ENCODE data around the gene RAB44.

Gene RAB44

DNA sequence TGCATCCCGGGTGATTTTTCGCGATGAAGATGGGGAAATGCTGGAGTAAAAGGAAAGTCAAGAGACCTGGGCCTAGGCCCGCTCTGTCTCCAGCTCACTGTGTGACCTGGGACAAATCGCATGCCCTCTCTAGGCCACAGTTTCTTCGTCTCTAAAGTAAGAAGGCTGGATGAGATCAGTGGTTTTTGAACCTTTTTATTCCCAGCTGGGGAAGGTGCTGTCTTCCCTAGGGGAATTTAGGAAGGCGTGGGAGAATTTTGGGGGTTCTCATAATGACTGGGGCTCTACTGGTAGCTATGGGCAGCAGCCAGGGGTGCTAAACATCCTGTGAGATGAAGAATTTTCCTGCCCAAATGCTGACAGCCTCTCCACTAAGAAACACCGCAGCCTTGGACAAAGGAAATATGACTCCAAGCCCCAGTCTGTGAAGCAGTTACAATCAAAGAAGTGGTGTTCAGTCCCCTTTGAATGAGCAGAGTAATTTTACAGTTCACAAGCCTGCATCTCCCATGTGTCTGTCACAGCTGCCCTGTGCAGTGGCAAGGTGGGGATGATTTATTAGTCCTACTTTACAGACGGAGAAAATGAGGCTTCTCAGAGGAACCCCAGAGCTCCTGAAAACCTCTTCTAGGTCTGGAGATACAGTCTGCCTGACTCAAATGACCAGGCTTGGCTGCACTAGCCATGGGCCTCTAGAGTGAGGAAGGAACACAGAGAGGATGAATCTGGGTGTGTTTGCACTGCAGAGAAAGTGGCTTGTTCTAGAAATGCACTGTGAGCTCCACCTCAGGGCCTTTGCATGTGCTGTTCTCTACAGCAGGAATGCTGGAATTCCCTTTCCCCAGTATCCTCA is 57.2 kb downstream of the RAB44 start:
- DNase-seq, result peak; percentile 68

DNA sequence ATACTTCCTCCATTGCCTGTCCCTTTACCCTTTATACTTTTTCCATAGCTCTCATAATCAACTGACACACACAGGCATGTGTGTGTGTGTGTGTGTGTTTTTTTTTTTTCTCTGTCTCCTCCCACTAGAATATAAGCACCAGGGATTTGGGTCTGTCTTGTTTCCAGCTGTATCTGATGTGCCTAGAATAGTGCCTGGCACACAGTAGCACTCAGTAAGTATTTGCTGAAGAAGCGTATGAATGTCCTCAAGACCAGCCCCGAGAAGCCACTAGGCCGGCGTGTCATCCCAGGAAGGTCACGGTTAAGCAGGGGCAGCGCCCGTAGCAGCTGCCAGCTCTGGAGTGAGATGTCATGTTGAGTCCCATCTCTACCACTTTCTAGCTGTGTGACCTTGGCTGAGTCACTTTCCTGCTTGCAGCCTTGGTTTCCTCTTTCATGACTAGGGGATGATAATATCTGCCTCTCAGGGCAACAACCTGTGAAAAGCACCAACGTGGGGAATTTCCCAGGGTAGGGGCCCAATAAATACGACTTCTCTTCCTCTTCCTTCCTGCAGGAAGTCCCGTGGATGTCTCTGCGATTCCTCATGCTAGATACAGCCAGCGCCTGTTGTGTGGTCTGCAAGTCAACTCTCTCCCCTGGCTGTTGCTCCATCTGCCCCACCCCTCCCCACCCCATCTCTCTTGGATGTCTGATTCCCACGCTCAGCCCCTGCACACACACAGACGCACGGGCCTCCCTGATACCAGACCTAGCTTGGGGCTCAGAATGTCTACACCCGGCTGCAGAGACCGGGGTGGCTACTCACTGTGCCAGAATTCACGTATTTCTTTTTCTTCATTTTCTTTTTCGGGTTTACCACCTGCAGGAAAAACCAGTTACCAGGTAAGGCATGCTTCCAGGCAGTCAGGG is 58.1 kb downstream of the RAB44 start:
- DNase-seq, result no peak

DNA sequence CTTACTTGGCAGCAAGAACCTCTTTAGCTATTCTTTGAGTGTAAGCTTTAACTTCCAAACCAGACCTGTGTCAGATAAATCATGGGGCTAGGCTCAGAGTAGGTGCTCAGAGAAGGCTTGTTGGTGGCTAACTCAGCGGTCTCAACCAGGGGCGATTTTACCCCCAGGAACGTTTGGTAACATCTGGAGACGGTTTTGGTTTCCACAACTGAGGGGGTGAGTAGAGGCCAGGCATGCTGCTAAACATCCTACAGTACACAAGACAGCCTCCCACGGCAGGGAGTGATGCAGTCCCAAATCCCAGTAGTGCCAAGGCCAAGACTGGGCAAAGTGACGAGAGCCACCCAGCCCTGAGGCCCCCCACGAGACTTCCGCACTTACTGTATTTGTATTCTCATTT is 59.2 kb downstream of the RAB44 start:
- no peak for DNase-seq

DNA sequence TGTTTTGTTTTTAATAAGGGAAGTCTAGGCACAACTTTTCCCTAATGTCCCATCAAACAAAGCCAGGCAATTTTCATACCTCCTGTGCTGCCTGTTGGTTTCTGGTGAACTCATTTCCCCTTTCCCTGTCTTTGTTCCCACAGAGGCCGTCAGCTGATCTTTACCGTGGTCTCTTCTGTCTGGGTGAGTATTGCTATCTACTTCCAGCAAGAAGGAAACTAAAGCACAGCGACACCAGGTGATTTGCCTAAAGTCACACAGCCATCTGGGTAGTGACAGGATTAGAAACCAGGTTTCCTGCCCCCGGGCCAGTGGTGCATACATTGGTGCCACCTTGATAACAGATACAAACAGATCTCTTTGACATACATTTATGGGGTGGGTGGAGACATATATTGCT is 59.6 kb downstream of the RAB44 start:
- peak; percentile 39 for DNase-seq

DNA sequence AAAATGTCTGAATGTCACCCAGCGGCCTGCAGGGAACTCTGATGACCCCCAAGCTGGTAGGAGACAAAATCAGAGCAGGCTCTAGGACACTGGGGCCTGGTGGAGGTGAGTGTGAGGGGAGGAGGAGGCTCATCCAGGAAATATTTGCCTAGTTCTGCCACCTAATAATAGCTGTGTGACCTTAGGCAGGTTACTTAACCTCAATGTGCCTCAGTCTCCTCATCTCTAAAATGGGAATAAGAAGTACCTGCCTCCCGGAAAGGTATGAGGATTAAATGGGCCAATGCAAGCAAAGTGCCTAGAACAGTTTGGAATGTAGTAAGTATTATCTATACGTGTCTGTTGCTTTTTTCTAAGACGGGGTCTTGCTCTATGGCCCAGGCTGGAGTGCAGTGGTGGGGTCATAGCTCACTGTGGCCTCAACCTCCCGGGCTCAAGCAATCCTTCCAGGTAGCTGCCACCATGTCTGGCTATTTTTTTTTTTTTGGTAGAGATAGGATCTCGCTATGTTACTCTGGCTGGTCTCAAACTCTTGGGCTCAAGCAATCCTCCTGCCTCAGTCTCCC is 60.4 kb downstream of the RAB44 start:
- DNase-seq, result no peak

DNA sequence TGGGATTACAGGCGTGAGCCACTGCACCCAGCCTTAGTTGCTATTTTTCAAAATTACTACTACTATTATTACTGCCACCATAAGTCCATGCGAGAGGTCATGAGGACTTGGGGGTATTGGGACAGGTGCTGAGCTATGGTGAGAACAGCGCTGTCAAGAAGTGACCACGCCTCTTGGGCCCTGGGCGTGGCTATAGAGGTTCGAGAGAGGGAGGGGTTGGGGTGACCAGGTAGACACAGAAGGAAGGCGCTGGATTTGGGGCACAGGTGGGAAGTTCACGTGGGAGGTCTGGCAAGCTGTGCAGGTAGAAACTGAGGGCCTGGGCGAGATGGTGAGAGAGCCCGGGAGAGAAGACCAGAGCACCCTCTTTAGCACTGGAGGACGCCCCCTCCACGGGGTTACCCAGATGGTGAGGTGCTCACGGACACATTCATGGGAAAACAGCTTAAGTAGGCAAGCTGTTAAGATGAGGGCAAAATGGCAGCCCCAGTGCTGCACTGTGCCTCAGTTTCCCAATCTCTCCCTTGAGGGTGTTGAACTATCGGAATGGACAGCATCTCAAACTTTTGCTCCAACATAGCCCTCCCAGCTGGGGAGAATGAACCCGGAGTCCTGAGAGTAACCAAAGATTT is 61.0 kb downstream of the RAB44 start:
- peak; percentile 34 for DNase-seq

DNA sequence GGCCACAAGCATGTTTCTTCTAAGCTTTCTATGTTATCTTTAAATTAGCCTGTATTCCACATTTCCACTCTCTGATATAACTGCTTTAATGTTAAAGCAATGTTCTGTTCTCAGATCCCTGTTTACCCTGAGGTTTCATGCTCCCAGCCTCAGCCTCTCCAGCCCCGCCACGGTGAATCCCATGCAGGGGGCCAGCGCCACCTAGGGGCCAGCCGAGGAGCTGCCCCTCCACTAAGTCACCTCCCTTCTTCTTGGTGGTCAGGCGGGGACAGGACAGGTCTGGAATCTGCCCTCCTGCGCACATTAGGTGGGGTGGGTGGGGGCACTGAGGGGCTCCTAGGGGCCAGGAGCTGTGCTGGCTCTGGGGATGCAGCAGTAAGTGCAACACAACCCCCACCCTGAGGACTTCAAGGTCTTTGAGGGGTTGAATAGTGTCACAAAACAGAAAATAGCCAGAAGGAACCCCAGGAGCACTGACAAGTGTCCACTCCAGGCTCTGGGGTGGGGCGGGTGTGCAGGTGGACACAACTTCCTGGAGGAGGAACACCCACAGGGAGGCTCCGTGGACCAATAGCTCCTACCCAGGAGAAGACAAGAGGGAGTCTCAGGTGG is 61.6 kb downstream of the RAB44 start:
- DNase-seq, result peak; percentile 82

DNA sequence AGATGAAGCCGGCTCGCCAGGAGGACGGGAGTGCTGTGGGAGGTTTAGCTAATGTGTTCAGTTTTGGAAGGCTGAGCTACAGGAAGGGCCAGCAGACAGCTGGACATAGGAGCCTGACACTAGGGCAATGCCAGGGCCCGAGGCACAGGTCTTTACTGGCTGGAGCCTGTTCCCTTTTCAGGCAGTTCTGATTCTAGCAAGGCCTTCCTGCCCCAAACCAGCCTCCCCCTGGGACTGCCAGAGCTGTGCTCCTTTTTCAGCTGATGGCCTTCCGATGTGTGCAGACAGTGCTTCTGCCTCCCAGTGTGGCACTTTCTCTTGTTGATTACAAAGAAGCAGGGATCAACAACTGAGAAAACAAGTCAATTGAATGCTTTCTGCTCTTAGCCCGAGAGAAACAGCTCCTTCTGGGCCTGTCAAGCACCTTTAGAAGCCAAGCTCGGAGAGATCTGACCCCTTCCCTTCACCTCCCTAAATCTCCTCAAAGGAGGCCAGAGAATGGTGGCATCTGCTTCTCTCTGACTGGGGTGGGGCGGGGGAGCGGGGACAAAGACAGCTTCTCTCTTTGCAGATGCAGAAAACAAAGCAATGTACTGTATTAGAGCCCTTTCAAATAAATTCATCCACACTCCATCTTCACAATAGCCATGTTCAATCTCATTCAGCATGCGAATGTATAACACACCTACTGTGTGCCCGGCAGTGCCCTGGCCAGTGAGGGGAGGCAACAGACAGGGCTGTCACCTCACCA is 63.2 kb downstream of the RAB44 start:
- DNase-seq, result no peak

DNA sequence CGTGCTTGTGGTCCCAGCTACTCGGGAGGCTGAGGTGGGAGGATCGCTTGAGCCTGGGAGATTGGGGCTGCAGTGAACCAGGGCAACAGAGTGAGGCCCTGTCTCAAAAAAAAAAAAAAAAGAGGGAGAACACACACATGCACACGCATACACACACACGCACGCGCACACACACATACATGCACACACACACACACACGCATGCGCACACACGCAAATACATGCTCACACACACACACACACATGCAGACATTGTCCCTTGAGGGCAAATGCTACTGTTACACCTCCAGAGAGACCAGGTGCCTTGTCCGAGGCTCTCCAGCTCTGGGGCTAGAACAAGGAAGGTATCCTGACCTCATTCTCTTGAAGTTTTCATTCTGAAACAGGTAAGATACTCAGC is 64.5 kb downstream of the RAB44 start:
- no peak for DNase-seq

DNA sequence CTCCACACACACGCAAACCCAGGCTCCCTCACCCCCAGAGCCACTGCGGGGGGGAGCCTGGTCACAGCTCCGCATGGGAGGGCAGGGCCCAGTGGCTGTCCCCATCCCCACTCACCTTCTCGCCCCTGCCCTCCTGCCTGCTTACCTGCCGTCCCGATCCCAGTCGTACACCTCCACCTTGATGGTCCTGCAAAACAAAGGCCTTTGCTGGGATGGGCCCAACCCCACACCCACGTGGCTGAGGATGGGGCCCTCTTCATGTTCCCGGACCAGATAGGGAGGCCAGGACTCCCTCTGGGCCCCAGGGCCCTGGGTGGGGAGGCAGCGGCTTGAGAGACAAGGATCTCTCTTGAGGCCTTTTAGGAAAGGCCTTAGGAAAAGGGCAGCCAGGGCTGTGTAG is 67.6 kb downstream of the RAB44 start:
- DNase-seq, result peak; percentile 51

DNA sequence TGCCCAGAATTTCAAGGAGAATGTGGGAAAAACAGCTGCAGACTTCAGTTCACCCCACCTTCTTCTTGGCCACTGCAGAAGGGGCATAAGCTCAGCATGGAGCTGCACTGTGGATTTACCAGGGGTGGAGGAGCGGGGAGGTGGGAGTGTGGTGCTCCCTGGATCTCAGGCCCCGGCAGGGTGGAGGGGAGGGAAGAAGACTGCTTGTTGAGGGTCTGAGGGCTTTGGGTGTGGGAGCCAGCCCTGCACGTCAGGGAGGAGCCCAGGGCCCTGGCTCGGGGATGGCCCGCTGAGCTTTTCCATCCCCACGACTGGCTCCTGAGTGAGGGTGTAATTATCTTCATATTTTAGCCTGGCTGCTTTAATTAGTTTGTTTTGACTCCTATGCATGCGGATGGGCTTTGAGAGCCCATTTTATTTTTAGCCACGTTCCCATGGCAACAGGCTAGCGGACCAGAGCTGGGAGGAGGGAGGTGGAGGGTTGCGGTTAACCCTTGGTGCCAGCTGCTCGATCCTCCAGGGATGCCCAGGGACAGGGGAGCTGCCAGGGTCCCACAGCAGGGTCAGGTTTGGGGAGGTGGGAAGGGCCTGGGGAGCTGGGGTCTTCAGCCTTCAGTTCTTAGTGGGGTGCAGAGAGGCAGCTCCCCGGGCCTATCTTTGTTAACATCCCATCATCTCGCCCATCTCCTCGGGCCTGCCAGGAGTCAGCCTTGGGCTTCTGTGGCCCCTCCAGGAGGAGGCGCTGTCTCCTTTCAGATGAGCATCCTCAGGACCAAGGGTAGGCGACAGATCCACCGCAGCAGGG is 68.2 kb downstream of the RAB44 start:
- peak; percentile 99 for DNase-seq

DNA sequence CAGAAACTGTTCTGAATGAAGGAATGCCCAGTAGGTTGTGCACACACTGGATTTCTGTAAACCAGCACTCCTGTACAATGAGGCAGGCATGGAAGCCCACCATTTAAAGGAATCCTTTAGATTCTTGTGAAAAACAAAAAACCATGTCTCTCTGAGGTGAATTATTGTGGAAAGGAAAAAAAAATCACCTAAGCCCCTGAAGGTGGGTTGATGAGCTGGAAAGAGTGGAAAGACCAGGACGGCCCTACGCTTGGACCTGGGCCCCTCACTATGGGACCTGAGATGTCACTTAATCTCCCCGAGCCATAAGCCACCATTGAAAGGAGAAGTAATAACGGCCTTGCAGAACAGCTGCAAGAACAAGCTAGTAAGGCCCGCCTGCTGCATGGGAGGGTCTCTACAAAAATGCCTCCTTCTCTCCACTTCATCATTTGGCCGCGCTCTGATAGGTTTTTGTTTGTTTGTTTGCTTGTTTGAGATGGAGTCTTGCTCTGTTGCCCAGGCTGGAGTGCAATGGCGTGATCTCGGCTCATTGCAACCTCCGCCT is 68.8 kb downstream of the RAB44 start:
- no peak for DNase-seq

DNA sequence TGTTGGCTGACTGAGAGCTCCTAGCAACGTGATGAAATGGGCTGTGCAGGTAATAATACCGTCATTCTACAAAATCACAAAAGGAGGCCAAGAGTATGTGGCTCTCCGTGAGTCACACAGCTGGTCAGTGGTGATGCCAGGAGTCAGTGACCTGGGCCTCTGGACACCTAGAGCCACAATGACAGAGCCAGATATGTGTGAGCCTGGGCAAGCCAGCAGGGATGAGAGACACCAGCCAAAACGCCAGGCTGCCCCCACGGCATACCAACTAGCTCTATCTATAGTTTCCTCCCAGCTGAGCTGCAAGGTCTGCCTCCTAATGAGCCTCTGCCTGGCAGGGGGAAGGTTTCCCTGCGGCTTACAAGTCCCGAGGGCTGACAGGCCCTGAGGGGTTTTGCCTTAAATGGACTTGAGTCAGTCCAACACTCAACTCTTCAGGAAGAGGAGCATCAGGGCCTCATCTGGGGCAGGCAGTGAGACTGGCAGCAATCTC is 71.6 kb downstream of the RAB44 start:
- peak; percentile 84 for DNase-seq

DNA sequence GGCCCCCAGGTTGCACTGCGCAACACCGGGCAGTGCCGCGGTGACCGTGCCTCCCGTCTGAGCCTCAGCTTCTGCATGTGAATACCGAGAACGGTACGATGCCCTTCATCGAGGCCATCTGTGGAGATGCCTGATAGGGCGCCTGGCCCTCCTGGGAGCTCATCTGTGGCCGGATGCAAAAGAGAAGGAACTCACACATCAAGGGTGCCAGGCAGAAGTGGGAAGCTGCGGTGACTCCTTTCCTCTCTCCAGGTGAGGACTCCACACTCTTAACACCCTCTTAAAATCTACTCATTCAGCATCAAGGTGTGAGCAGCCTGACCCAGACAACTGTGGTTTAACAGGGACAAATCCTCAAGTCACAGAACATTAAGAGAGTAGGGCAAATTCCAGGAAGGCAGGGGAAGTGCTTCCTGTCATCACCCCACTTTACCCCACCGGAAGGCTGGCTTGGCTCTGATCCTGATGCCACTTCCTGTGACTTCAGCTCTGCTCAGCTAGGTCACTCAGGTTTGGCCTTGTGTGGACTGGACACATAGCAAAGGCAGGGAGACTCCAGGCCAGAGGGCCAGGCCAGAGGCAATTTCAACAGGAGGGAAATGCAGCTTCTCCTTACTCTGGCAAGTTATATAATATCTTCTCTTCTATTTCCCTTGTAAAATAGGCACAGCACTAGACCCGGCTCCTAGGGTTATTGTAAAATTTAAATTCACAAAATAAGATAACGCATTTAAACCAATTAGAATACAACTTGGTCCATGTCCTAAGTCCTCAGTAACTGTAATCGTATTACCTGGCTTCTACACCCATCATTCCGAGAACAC is 72.3 kb downstream of the RAB44 start:
- peak; percentile 42 for DNase-seq

DNA sequence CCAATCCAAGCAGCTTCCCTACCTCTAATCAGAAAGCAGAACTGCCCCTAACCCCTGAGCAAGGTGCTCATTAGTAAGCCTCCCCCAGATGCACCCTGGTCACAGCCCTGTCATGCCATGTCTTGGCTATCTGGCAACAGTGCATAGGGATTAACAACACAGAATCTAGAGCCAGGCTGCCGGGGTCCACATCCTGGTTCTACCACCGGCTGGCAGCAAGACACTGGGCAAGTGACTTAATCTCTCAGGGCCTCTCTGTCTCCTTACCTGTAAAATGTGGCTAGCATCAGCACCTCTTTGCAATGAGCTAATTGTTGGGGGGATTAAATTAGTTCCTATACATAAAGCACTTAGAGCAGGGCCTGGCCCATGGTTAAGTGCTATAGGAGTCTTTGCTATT is 73.5 kb downstream of the RAB44 start:
- peak; percentile 26 for DNase-seq

DNA sequence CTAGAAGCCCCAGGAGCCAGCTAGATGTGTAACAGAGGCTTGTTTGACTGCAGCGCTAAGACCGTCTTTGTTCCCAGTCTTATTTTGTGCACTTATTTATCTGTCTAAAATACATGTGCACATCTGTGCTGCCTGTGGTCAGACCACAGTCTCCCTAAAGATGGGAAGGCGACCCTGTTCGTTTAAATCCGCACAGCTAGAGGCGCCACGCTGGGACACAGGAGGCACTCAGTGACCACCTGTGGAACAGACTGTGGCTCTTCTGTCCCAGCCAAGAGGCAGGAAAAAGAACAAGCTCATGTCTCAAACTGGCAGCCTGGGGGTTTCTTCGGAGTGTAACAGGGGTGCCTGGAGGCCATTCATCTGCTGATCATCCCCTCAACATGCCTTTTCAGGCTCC is 74.8 kb downstream of the RAB44 start:
- peak; percentile 50 for DNase-seq

DNA sequence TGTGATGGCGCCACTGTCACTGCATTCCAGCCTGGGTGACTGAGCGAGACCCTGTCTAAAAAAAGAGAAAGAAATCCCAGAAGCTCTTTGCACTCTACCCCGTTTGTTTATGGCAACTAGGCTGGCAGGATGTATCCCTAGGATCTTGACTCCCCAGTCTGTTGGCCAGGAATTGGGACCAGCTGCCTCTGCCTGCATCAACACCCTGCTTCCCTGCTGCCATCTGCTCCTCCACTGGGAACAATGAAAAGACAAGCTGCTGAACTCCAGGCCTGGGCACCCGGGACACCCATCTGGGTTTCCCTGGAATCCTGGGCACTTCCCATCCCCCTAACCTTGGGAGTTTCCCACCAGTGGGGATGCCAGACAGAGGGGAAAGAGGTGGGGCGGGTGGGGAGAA is 76.7 kb downstream of the RAB44 start:
- DNase-seq, result peak; percentile 93

DNA sequence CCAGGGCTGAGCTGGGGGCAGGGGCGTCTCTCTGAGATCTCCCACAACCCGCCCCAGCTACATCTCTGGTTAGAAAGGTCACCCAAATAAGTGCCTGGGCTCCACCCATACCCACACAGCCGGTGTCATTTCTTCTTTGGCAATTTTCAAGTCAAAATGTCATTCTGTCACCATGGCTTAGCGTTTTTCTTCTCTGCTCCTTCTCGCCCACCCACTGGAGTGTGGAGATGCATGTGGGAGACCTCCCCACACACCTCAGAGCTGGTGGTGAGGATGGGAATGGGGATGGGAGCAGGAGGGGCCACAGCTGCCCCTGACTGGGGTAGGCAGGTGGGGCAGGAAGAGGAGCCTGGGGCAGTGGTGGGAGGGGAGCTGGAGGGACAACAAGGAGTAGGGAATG is 78.5 kb downstream of the RAB44 start:
- DNase-seq, result no peak

DNA sequence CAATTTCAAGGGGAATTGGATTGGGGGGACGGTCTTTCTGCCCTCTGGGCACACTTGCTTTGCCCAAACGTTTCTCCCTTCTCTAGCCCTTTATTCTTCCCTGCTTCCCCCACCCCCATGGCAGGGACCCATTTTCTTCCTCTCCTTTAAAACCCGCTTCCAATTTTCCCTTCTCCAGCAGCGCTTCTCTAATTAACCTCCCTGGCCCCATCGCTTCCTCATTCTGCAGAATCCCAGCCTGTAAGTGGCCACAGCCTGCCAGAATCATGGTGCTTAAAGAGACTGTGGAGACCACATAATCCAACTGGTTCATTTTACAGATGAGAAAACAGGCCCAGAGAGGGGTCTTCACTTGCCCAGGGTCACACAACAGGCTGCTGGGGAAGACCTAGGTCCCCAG is 80.2 kb downstream of the RAB44 start:
- peak; percentile 87 for DNase-seq

DNA sequence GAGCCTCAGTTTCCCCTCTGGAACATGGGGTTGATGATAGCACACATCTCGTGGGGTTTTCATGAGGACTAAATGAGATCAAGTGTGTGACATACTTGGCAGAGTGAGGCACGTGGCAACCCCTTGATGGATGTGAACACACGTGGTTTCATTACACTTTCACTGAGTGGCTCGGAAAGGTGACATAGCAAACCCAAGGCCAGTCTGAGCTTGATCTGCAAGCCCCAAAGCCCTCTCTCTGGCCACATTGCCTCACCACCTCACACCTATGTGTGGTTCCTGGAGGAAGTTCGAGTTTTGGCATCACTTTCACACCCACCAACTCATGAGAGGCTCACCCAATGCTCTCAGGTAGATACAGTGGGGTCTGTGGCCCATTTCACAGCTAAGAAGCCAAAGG is 81.6 kb downstream of the RAB44 start:
- no peak for DNase-seq
